H1 (cell line): ENCODE data around the gene NAA11. TPM values are rescaled to one million over a fixed set of nuclear protein-coding genes. Genes with fewer than 3 reads are reported as not detected.

Source experiments
- KDM5A ChIP-seq: fragments of 200-600 bp; IDR thresholded peaks from 2 replicates; pipeline ENCODE4 v1.7.1; 2012; ENCODE audit warnings: mild to moderate bottlenecking, low read length, inconsistent platforms, mixed read lengths
- SP1 ChIP-seq: IDR thresholded peaks from 2 replicates; pipeline ENCODE4 v1.6.1; 2011; ENCODE audit warnings: low read depth, low read length
- polyA plus RNA-seq, 7 experiments: library from polyadenylated mRNA; depleted of rRNA in 3 of 7; stranded (reverse) in 5 of 7; unstranded in 2 of 7; fragments of >200 nt in 5 of 7; fragments of 200-250 nt in 2 of 7; gene quantifications; 1 replicate in 5 of 7; 2 replicates in 1 of 7; 4 replicates in 1 of 7; pipeline versions ENCODE4 v1.2.1 to v1.2.3, GENCODE V29; 2011 to 2013; ENCODE audit warnings: missing spikeins in 2 of 7, mixed read lengths in 2 of 7
- total RNA-seq: library from RNA; stranded (reverse); fragmentation: NEBNext Ultra II Directional; extraction: Animal tissue kit (Norgen Biotek cat#: 25700); gene quantifications from 2 replicates; pipeline ENCODE4 v1.2.1, GENCODE V29; 2021
- TF ChIP-seq, protein P1 (sequence below): IDR thresholded peaks from 2 replicates; pipeline ENCODE4 v1.6.1; 2012; ENCODE audit warnings: low read length, inconsistent platforms

The NAA11 gene
- total and polyA plus RNA-seq, 2 of the 8 experiments (the other 6 are each of a cell fraction or from before 2014, with no cell fraction given) = not detected

DNA sequence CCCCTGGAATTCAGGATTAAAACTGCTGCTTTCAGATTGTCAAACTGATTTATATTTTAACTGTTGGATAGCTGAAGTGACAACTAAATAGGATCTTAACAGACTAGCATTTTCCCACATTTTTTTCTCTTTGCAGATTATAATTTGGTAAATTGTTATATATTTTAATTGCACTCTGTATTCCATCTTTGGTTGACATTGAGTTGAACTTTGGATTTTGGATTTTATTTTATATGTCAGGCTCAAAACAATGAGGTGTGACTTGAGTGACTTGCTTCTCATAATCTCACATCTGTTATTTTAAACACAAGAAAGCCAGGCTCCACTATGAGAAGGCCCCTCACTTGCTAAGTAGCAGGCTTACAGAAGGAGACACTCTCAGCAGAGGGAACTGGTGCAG is 38.1 kb downstream of the NAA11 start (continued):
- no peak for TF ChIP-seq KDM5A
- TF ChIP-seq, protein P1, sequence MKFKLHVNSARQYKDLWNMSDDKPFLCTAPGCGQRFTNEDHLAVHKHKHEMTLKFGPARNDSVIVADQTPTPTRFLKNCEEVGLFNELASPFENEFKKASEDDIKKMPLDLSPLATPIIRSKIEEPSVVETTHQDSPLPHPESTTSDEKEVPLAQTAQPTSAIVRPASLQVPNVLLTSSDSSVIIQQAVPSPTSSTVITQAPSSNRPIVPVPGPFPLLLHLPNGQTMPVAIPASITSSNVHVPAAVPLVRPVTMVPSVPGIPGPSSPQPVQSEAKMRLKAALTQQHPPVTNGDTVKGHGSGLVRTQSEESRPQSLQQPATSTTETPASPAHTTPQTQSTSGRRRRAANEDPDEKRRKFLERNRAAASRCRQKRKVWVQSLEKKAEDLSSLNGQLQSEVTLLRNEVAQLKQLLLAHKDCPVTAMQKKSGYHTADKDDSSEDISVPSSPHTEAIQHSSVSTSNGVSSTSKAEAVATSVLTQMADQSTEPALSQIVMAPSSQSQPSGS = no peak
- TF ChIP-seq SP1 = no peak
